OCI-LY3 (cell line): ENCODE results near the gene MED27.

Experiments used
- CTCF ChIP-seq: fragments of 200-600, 300-600 bp; sonication (generic); IDR thresholded peaks from 2 replicates; pipeline ENCODE4 v1.5.1; 2014; ENCODE audit warnings: antibody characterized with exemption, low read length, low read depth
- EZH2phosphoT487 ChIP-seq: fragments of 200-600 bp; shearing (Covaris generic); IDR thresholded peaks from 2 replicates; pipeline ENCODE4 v1.6.1; 2018; ENCODE audit warnings: antibody characterized with exemption, mixed run types, low read depth

GRCh38 chr9:131997779-131998178 lies 81.9 kb downstream of the MED27 start:
- no peak for TF ChIP-seq CTCF
- no peak for TF ChIP-seq EZH2phosphoT487
